Measurements from ENCODE around the gene TEX28.

DNA sequence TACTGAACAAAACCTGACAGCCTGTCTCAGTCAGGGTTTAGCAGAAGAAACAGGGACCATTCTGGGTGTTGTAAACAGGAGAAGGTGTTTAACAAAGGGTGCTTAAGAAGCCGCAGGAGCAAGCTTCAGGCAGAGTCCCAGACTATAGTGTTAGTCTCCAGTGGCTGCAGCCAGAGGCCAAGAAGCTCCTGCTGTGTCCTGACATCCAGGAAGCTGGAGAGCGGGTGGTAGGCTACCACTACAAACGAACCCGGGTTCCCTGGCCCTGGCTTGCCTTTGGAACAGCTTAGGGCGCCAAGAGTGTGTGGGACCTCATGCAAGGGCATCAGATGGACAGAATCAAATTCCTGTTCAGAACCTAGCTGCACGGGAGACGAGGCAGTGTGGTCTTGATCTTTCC lies 28.6 kb upstream of the TEX28 start:
- TF ChIP-seq CTCF (IDR thresholded peaks at IDR 0.05) = no peak
- no peak for TF ChIP-seq POLR2AphosphoS5 (IDR thresholded peaks at IDR 0.05)
- TF ChIP-seq POLR2A (IDR thresholded peaks at IDR 0.05) = no peak

Measured in upper lobe of left lung (tissue), 4 donors.